Embryonic facial prominence (tissue), 1 donor: ENCODE measurements around the gene GDF15.
A peak's percentile ranks its signal among the peaks of the same experiment; 100 is the strongest.
"Not testable (repeated sequence)": the region's sequence is repeated elsewhere in the genome, so short reads cannot be mapped to it uniquely, and the experiment has no call there.

Experiments used
- DNase-seq: peaks from one replicate; pipeline ENCODE4 v3.0.0-alpha.2; 2016; ENCODE audit errors: extremely low spot score

The GDF15 gene

DNA sequence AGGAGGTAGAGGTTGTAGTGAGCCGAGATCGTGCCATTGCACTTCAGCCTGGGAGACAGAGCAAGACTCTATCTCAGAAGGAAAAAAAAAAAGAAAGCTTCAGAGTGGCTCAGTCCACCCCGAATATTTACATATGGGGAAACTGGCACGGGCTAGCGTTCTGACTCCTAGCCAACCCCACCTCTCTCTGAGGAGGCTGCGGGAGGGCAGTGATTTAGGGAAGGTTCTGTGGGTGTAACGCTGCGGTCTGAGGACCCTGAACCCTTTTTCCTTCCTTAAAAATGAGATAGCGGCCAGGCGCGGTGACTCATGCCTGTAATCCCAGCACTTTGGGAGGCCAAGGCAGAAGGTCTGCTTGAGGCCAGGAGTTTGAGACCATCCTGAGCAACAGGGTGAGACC lies 6.5 kb downstream of the GDF15 start:
- DNase-seq, result no peak

- DNase-seq, result no peak
Measured at GRCh38 chr19:18392926-18393325, 7.0 kb downstream of the GDF15 start.

GRCh38 chr19:18393836-18394235 lies 7.9 kb downstream of the GDF15 start:
- DNase-seq, result no peak

- DNase-seq, result no peak
Measured at GRCh38 chr19:18396471-18397241, 10.7 kb downstream of the GDF15 start.

DNA sequence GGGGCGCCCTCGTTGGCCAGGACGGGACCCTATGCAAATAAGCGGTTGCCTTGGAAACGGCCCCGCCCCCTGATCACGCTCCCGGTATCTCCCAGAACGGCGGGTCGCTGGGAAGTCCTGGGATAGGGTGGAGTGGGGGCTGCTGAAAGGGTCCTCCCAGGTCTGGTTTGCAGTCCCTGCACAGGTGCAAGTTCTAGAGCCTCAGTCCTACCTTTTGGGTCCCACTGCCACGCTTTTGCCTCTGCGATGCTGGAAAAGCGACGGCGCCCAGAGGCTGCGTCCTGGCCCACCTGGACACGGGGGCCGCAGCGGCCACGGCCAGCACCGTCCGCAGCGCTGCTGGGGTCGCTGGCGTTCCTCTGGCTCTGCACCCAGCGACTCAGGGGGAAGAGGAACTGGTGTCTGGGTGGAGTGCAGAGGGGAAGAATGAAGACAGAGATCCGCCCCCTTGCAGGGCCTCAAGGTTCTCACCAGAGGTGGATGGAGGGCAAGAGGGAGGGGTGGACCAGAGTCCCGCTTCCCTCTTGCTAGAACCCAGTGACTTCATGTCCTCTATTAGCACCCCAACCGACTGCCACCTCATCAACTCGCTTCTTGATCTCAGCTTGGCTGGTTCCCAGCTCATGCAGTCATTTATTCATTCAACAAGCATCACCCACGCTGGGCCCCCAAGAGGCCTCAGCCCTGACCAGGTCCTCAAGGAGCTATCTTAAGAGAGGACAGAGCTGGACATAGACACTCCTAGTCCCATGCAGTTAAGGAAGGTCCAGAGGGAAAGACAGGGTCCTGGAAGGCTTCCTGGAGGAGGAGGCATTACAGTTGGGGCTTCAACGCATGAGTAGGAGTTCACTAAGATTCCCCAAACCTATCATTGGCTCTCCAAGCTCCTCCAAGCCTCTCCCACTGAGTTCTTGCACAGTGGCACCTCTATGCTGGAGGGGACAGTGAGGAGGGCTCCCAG lies 11.6 kb downstream of the GDF15 start, which contains the start of gene LRRC25:
TSS of gene LRRC25 (minus strand) at position 381 of the 961 bp plus-strand sequence. CDS start 659 bp downstream, outside the sequence.
- no peak for DNase-seq

DNA sequence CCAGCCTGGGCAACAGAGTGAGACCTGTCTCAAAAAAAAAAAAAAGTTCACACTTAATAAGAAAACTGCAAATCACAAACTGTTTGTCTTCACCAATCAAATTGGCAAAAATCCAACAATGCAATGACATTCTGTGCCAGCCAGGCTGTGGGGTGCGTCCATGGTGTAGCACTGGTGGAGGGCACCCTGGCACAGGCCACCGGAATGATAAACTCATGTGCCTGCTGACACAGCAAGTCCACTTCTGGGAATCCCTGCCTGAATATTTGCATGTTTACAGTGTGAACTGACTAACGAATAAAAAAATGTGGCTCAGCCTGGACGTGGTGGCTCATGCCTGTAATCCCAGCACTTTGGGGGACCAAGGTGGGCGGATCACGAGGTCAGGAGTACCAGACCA lies 13.1 kb downstream of the GDF15 start:
- no peak for DNase-seq

DNA sequence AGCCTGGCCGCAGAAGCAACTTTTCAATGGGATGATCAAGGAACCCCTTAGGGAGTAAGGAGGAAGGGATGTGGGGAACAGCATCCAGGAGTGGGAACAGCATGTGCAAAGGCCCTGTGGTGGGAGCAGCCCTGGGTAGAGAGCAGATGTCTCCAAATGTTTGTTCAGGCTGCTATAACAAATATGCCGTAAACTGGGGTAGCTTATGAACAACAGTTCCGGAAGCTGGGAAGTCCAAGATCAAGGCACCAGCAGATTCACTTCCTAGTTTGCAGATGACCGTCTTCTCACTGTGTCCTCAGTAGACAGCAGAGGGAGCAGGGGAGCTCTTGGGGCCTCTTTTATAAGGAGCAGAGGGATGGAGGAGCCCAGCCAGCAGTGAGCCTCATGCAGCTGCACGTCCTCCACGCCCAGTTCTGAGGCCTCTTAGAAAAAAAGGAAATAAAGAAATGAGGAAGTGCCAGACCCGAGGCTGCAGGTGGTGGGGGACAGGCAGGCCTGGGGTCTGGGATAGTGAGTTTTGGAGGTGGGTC lies 15.7 kb downstream of the GDF15 start:
- DNase-seq, result peak; percentile 36

GRCh38 chr19:18402455-18403248 lies 16.7 kb downstream of the GDF15 start:
- not testable (repeated sequence) for DNase-seq

DNA sequence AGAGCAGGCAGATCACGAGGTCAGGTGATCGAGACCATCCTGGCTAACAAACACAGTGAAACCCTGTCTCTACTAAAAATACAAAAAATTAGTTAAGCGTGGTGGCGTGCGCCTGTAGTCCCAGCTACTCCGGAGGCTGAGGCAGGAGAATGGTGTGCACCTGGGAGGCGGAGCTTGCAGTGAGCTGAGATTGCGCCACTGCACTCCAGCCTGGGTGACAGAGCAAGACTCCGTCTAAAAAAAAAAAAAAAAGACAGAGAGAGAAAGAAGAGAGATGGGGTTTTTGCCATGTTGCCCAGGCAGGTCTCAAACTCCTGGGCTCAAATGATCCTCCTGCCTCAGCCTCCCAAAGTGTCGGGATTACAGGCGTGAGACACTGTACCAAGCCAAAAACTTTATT lies 19.8 kb downstream of the GDF15 start:
- DNase-seq, result not testable (repeated sequence)

DNA sequence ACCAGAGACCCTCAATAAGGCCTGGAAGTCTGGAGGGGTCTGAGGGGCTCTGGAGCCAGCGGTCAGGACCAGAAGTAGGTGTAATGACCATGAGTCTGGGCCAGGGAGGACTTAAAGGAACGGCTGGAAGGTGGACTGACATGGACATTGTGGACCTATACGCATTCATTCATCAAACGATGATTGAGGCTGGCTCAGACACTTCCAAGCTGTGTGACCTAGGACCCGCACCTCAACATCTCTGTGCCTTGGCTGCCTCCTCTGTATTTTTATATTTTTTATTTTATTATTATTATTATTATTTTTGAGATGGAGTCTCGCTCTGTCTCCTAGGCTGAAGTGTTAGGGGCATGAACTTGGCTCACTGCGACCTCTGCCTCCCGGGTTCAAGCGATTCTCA lies 20.8 kb downstream of the GDF15 start:
- DNase-seq, result no peak

GRCh38 chr19:18408053-18408476 lies 22.1 kb downstream of the GDF15 start:
- no peak for DNase-seq

GRCh38 chr19:18412610-18413239 lies 26.8 kb downstream of the GDF15 start:
- no peak for DNase-seq

DNA sequence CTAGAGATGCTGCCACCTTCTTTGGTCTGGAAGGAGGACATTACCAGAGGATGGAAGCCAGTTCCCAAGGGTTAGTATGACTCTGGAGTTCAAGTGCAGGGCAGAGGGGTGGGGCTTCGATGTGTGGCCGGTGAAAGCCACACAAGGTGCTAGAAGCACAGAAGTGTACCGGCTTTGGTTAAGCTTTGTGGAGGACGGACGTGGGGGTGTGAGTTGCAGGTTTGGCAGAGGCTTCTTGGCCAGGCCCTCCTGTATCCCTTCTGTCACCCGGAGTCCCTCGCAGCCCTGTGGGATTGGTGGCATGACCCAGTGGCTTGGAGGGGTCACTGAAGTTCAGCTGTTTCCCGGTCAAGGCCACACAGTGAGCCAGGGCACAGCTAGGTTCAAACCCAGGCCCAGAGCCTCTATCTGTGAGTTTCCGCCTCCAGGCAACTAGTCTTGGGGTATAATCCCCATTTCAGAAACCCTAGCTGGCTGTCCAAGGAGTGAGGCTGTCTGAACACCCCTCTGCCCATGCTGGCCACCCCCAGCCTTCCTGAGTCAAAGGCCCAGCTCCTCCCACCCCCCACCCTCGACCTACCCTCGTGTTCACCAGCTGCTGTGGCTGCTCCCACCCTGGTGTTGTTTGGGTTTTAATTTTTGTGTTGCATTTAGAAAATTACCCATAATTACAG lies 28.7 kb downstream of the GDF15 start:
- DNase-seq, result no peak

DNA sequence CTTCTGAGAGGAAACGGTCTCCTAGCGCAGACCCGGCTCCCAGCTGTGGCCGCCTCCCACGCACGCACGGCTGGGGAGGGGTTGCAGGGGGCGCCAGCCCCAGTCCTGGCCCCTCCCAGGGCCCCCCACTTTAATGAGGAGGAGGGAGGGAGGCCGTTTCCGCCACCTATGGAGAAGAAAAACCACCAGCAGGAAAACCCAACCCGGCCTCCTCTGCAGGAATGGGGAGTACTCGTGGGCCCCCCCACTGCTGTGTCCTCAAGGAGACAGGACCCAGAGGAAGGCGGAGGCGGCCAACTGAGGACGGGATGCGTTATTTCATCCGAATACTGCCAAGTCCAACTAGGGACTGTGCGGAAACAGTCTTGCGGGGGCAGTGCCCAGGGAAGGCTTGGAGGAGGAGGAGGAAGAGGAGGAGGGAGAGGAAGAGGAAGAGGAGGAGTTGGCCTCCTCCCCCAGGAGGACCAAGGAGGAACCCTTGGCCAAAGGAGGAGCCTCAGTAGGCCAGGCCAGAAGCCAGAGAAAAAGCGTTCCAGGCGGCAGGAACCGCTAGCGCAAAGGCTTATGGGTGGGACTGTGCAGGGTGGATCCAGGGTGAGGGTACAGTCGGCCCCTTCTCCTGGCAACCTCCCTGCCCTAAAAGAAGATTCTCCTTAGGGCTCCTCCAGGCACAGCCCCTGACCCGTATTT lies 29.4 kb downstream of the GDF15 start:
- DNase-seq, result no peak

GRCh38 chr19:18416778-18417249 lies 30.9 kb downstream of the GDF15 start:
- DNase-seq, result peak; percentile 87

DNA sequence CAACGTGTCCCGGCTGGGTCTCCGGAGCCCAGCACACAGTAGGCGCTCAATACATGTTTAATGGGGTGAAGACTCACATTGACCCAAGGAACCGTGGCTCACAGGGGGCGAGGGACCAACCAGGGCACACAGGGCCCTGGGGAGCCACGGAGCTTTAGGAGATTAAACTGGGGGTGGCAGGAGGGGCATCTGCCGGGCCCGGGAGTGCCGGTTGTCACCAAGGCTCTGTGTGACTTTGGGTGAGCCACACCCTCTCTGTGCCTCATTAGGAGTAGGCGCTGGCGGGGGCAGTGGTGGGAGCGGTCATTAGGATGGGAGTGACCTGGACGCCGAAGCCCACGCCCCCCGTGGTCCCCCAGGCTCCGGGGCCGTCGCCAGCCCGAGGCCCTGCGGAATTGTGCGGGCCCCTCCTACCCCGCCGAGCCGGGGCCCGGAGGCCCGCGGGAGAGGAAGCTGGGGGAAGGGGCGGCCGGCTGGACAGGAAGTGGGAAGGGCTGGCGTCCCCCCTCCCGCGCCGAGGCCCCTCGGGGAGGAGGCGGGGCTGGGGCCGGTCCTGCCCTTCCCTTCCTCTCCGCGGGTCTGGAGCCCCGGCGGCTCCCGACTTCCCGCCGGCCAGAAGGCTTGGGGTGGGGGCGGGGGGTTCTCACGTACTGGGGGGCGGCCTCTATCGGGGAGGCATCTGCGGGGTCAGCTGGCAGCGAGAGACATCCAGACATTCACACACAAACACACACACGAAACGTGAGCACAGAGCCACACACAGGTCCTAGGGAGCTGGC lies 31.5 kb downstream of the GDF15 start:
- DNase-seq, result no peak

DNA sequence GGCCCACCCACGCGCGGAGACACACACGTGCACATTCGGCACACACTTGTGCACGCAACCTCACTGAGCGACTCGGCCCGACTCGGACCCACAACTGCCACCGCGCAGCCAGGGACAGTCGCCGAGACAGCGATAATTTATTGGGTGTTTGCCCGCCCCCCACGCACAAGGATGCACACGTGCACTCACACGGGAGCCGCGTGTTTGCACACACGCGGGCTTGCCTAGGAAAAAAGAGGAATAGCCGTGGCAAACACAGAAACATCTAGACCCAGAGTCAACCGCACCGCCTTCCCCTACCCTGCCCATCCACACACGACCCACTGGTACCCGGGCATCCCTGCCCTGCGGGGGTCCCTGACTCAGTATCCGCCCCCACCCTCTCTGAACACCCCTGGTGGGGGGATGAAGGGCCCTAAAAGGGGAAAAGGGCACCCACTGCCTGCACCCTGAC lies 32.1 kb downstream of the GDF15 start:
- no peak for DNase-seq

GRCh38 chr19:18418483-18419194 lies 32.7 kb downstream of the GDF15 start:
- DNase-seq, result no peak
